Stimulated activated CD4-positive, alpha-beta T cell treated with anti-CD3 and anti-CD28 coated beads, Interleukin-2, amount 100 ng/mL, for 4 hours (primary cell): ENCODE results near the gene IGFN1.

Experiments used
- DNase-seq: peaks from one replicate; pipeline ENCODE4 v3.0.0-alpha.2; 2020; ENCODE audit warnings: low read depth

The IGFN1 gene

GRCh38 chr1:201185527-201186128 is 5.0 kb upstream of the IGFN1 start:
- no peak for DNase-seq

- no peak for DNase-seq
Measured at GRCh38 chr1:201186192-201186591, 4.4 kb upstream of the IGFN1 start.

DNA sequence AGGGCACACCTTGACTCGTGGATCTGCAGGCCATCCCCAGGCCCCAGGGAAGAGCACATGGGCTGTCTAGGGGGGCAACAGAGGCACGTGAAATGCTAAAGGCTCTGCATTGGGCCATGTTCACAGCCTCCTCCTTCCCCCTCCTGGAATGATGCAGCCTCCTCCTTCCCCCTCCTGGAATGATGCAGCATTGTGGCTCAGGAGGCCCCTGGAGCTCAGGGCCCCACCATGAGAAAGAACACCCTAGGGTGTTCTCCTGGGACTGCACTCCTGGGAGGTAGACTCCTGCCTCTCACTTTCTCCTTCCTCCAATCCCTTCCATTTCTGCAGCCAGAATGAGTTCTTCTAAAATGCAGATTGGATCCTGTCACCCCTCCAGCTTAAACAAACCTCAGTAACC is 1.5 kb upstream of the IGFN1 start:
- no peak for DNase-seq

- no peak for DNase-seq
Measured at GRCh38 chr1:201190005-201190404, 619 bp upstream of the IGFN1 start.

DNA sequence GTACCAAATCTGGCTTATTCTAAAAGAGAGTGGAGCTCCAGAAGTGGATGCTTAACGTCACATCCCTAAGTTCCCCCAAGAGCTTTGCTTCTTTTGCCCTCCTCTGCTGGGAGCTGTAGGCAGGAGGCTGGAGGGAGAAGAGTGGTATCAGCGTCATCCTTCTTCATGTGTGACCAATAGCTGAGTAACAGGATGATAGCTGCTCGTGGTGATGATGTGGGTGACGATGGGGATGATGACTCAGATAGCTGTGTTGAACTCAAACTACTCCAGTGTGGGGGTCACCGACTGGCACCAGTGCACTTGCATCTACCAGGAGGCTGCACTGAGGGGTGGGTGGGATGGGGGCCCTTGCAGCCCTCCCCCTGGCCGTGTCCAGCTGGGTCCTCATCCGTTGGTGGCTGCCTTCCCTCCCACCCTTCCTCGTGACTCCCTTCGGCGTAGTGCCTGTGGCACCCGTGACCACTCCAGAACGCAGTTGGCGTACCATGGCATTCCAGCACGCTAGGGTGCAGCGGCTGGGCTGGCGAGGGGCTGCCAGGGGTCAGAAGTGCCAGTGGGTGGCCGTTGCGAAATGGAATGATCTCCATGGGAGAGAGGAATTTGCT is 1.1 kb downstream of the IGFN1 start:
- peak; percentile 11 for DNase-seq

- DNase-seq, result no peak
Measured at GRCh38 chr1:201192261-201192788, 1.7 kb downstream of the IGFN1 start.

- no peak for DNase-seq
Measured at GRCh38 chr1:201194046-201194445, 3.4 kb downstream of the IGFN1 start.

DNA sequence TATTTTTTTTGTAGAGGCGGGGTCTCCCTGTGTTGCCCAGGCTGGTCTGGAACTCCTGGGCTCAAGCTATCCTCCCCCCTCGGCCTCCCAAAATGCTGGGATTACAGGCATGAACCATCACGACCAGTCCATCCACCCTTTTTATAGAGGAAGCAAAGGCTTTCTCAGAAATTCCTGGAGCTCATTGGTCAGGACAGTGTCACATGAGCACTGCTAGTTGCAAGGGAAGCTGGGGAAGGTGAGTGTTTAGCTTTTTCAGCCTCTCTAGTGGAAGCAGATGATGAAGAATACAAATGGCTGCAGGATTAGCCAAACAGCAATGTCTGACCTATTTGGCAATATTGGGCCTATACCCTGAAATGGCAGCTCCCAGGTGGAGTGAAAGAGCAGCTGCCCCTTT is 8.0 kb downstream of the IGFN1 start:
- DNase-seq, result no peak

DNA sequence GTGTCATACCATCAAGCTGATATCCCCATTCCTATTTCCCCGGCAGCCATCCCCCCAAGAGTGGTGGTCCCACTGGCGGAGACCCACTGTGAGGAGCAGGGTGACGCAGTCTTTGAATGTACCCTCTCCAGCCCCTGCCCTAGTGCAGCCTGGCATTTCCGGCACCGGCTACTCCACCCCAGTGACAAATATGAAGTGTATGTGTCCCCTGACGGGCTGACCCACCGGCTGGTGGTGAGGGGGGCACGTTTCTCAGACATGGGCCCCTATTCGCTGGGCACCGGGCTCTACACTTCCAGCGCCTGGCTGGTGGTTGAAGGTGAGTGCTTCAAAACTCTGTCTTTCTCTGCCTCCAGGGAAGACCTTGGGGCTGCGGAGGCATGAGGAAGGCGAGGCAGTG is 14.4 kb downstream of the IGFN1 start:
- DNase-seq, result no peak

- no peak for DNase-seq
Measured at GRCh38 chr1:201206176-201206575, 15.6 kb downstream of the IGFN1 start.

GRCh38 chr1:201207046-201207445 is 16.4 kb downstream of the IGFN1 start:
- DNase-seq, result no peak

GRCh38 chr1:201208236-201208635 is 17.6 kb downstream of the IGFN1 start:
- DNase-seq, result no peak

- DNase-seq, result no peak
Measured at GRCh38 chr1:201212056-201212455, 21.4 kb downstream of the IGFN1 start.

DNA sequence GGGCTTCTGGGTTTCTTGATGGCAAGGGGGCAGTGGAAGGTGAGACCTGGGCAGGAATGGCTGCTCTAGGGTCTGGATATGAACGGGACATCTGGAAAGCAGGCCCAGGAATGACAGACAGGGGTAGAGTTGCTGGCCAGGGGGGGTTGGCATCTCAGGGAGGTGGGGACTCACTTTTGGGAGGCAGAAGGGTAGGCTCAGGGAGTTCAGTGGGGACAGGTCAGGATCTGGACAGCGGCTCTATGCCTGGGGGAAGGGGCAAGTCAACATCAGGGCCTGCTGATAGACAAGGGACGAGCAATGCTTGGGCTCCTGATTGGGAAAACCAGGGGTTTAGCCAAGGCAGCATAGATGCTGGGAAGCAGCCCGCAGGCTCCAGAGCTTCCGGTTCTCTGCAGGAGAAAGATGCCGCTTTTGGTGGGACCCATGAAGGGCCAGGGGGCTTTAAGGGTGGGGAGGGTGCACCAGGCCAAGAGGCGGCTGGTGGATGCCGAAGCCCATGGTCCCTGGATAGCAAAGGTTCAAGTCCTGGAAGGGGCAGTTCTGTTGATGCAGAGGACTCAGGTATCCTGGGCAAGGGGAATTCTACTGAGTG is 21.9 kb downstream of the IGFN1 start:
- no peak for DNase-seq

DNA sequence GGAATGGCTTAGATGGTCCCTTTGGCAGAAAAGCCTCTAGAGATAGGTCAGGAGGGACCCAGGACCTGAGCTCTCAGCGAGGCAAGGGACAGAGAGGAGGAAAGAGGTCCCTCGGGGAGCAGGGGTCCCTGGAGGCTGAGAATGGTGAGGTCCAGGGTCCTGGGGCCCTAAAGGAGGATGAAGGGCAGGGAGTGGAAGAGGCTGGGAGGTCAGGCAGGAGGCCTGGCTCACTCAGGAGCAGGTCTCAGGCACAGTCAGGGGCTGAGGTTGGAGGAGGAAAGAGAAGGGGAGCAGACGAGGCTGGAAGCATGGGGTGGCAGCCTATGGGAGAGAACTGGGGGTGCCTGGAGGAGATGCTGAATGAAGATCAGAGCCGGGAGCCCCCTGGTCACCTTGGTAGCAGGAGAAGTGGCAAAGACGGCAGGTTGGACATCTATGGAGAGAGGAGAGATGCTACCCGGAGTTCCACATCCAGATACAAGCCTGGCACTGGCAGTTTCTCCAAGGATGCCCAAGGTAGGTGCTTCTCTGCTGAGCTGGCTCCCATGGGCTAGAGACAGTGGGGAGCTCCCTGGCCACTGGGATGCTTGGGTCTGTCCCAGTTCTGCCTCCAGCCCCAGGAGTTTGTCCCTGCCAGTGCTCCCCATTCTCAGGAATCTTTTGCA is 22.6 kb downstream of the IGFN1 start:
- DNase-seq, result no peak

- no peak for DNase-seq
Measured at GRCh38 chr1:201213926-201214325, 23.3 kb downstream of the IGFN1 start.

GRCh38 chr1:201214461-201214860 is 23.8 kb downstream of the IGFN1 start:
- DNase-seq, result no peak

DNA sequence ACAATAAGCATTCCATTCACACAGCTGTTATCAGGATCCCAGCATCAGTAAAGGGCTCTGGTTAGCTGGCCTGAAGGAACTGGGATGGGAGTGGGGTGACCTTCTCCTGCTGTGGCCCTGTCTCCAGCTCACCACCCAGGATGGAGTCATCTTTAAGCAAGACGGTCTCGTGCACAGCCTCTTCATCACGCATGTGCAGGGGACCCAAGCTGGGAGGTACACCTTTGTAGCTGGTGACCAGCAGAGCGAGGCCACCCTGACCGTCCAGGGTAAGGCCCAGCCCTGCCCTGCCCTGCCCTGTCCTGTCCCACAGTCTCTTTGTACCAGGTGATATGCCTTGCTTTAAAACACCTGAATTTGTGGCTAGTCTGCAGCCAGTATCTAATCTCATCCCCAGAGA is 24.3 kb downstream of the IGFN1 start:
- DNase-seq, result no peak

DNA sequence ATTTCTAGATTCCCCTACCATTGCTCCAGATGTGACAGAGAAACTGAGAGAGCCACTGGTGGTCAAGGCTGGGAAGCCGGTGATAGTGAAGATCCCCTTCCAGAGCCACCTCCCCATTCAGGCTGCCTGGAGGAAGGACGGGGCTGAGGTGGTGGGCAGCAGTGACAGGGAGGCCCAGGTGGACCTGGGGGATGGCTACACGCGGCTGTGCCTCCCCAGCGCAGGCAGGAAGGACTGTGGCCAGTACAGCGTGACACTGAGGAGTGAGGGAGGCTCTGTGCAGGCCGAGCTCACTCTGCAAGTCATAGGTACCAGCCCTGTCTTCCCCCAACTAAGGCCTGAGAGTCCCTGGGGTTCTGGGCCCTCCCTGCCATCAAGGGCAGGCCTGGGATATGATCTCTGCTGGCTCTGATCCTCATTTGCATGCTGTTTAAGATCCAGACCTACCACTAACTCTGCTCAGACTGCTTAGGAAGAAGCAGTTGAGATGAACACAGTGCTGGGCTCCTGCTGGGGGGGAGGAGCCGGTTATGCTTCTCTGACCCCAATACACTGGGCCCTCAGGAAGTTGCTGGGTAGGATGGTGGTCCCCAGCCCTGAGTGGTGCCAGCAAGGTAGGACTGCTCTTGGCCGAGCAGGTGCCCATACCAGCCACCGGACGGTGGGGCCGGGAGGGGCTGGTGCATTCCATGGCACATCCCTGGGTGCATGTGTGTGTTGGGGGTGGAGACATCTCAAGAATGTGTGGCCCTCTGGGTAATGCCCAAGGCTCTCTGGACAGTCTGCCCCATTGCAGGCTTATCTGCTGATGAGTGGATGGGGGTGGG is 25.1 kb downstream of the IGFN1 start:
- no peak for DNase-seq

DNA sequence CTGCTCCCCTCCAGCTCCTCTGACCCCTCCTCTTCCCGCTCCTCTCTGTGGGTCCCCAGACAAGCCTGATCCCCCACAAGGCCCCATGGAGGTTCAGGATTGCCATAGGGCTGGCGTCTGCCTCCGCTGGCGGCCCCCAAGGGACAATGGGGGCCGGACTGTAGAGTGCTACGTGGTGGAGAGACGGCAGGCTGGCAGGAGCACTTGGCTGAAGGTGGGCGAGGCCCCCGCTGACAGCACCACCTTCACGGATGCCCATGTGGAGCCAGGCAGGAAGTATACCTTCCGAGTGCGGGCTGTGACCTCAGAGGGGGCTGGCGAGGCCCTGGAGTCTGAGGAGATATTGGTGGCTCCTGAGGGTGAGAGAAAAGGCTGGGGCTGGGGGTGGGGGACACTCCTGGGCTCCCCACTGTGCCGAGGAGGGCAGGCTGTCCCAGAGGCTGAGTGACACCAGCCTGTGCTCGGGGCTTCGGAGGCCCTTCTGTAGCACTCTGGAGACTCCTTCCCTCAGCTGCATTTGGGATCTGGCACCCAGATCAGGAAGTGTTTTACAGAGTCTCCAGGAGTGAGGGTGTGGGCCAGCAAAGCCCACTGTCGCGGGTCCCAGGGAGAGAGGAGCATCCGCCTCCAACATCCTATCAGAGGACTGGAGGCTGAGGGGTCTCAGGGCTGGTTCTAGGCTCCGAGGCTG is 25.9 kb downstream of the IGFN1 start:
- DNase-seq, result no peak

DNA sequence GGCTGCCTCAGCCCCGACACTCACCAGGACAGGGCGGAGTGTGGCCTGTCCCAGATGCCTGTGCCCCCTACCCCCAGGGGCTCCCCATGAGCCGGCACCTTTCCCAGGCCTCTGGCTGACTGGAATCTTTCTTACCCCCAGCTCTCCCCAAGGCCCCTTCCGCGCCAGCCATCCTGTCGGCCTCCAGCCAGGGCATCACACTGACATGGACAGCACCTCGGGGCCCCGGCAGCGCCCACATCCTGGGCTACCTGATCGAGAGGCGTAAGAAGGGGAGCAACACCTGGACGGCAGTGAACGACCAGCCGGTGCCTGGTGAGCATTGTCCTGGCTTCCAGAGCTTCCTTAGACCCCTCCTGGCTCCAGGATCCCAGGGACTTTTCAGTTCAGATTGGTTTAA is 26.5 kb downstream of the IGFN1 start:
- DNase-seq, result no peak

DNA sequence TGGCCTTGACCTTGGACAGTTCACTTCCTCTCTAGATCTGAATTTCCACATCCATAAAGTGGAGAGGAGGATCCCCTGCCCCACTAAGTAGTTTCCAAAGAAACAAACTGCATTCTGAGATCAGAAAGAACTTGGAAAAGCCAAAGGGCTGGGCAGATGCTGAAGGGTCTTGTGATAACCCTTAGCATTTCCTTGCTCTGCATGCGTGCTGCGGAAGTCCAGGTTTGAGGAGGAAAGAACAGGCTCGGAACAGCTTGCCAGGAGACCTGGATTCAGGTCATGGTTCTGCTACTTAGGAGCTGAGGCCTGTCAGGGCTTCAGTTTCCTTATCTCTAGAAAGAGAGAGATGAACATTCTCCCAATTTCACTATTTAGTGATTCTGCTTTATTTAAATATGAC is 27.2 kb downstream of the IGFN1 start:
- DNase-seq, result no peak
